Panc1 (cell line): ENCODE data around the gene TSPOAP1. TPM values are rescaled to one million over a fixed set of nuclear protein-coding genes. Genes with fewer than 3 reads are reported as not detected.

ENCODE experiments used
- ATAC-seq: fragments of 200-7000 bp; cut with Tn5 transposase; 2 replicates; pipeline ENCODE4 v1.9.1; 2020; ENCODE audit warnings: mild to moderate bottlenecking, moderate library complexity
- BruUV-seq: library from RNA; stranded (reverse); fragments of 400-500 nt; replicated peaks from 2 replicates; lab custom pipeline; 2021; lab: Mats Ljungman, UMichigan
- CTCF ChIA-PET: fragments of 300-600 bp; sonication (Branson Sonifier 250); formaldehyde crosslinking; loops from one replicate; lab custom pipeline; 2022; ENCODE audit warnings: antibody characterized with exemption; lab: Charles Lee
- POLR2A ChIA-PET: fragments of 300-600 bp; sonication (Branson Sonifier 250); formaldehyde crosslinking; loops from one replicate; lab custom pipeline; 2022; ENCODE audit warnings: antibody characterized with exemption; lab: Charles Lee
- DNase-seq: peaks from one replicate; pipeline ENCODE4 v3.0.0-alpha.2; 2010; ENCODE audit warnings: low read depth, low spot score
- H3K27ac ChIP-seq: 2 replicates; pipeline ENCODE4 v1.5.1; 2011; ENCODE audit warnings: mild to moderate bottlenecking, low read length, inconsistent platforms
- H3K27me3 ChIP-seq: fragments of 200-500 bp; sonication (Bioruptor generic); 2 replicates; pipeline ENCODE4 v1.6.0; 2014; ENCODE audit warnings: low read length, inconsistent platforms; ENCODE audit not compliant: control insufficient read depth, insufficient read depth
- H3K36me3 ChIP-seq: fragments of 200-500 bp; sonication (Bioruptor generic); 2 replicates; pipeline ENCODE4 v1.5.1; 2014; ENCODE audit warnings: inconsistent platforms, mild to moderate bottlenecking, low read length, moderate library complexity; ENCODE audit not compliant: control insufficient read depth, insufficient read depth
- H3K4me1 ChIP-seq: 2 replicates; pipeline ENCODE4 v1.5.1; 2011; ENCODE audit warnings: inconsistent platforms, mild to moderate bottlenecking, low read length, moderate library complexity; ENCODE audit not compliant: control insufficient read depth, insufficient read depth
- H3K4me3 ChIP-seq, 2 experiments: 2 replicates each; pipeline ENCODE4 v1.5.1; 2011 to 2012; ENCODE audit warnings: low read depth in 2 of 2, low read length in 2 of 2, mild to moderate bottlenecking in 2 of 2, inconsistent platforms in 1 of 2, moderate library complexity in 1 of 2
- H3K9me3 ChIP-seq: fragments of 200-500 bp; sonication (Bioruptor generic); 2 replicates; pipeline ENCODE4 v1.5.1; 2014; ENCODE audit warnings: low read depth, mild to moderate bottlenecking, inconsistent platforms, low read length, moderate library complexity; ENCODE audit not compliant: control insufficient read depth, insufficient read depth
- POLR2AphosphoS5 ChIP-seq: IDR thresholded peaks from 2 replicates; pipeline ENCODE4 v1.6.1; 2012; ENCODE audit warnings: mild to moderate bottlenecking, low read depth, low read length, moderate library complexity
- REST ChIP-seq, 2 experiments: IDR thresholded peaks; 2 replicates each; pipeline ENCODE4 v1.6.1; 2011 to 2012; ENCODE audit warnings: low read depth in 2 of 2, control low read depth in 1 of 2, low read length in 1 of 2, mild to moderate bottlenecking in 1 of 2, moderate library complexity in 1 of 2; ENCODE audit not compliant: insufficient read depth in 1 of 2
- SIN3A ChIP-seq: IDR thresholded peaks from 2 replicates; pipeline ENCODE4 v1.6.1; 2012; ENCODE audit warnings: low read depth, mild to moderate bottlenecking, low read length, moderate library complexity, borderline replicate concordance; ENCODE audit not compliant: insufficient read depth
- TCF7L2 ChIP-seq: IDR thresholded peaks from 2 replicates; pipeline ENCODE4 v1.6.1; 2011; ENCODE audit warnings: mild to moderate bottlenecking, low read depth, low read length, inconsistent platforms
- in situ Hi-C: cut with HindIII; loops from 2 replicates; pipeline ENCODE4 v1.10.0; 2016; ENCODE audit warnings: low sequenced_read_pairs, low pct_unique_long_range_greater_than_20kb
- intact Hi-C: fragments of 100-400 bp; cut with micrococcal nuclease; formaldehyde crosslinking; loops from one replicate; pipeline ENCODE4 v1.10.0; 2022; ENCODE audit not compliant: unreplicated experiment
- total RNA-seq: library from RNA; stranded (reverse); gene quantifications from one replicate; pipeline ENCODE4 v1.2.1, GENCODE V29; 2021; ENCODE audit not compliant: unreplicated experiment
- TF ChIP-seq, protein P1 (sequence below): fragments of 450-650 bp; IDR thresholded peaks from 2 replicates; pipeline ENCODE4 v1.5.1; 2017; ENCODE audit warnings: mild to moderate bottlenecking

Gene TSPOAP1
- total RNA-seq, 1 experiment from 2014 or later = 0.05 TPM

- intact Hi-C loops (no loop called here), in situ Hi-C loops (no loop called here)
- Histone ChIP-seq H3K4me1 (no peaks in the 10 kb centered on the region), H3K27me3 (peaks cover 27% of the 10 kb centered on the region), H3K4me3 (no peak overlapping the region), H3K27ac (no peak overlapping the region), H3K36me3 (no peaks in the 10 kb centered on the region), H3K9me3 (no peaks in the 10 kb centered on the region)
- no peak for DNase-seq
- ChIA-PET CTCF (interaction anchor here (0.6 kb wide), 1 partner anchor 144 kb away, joined by 3 read pairs; no protein-coding TSS in a partner anchor), POLR2A (no interaction called here)
- ATAC-seq = no peak
- no TSS peak for BruUV-seq
- TF ChIP-seq TCF7L2 = no peak
- no peak for TF ChIP-seq REST (IDR thresholded peaks at IDR 0.05; ENCODE audit: insufficient read depth in 1 of 2, low read depth in 2 of 2, low read length in 1 of 2)
- TF ChIP-seq, protein P1, sequence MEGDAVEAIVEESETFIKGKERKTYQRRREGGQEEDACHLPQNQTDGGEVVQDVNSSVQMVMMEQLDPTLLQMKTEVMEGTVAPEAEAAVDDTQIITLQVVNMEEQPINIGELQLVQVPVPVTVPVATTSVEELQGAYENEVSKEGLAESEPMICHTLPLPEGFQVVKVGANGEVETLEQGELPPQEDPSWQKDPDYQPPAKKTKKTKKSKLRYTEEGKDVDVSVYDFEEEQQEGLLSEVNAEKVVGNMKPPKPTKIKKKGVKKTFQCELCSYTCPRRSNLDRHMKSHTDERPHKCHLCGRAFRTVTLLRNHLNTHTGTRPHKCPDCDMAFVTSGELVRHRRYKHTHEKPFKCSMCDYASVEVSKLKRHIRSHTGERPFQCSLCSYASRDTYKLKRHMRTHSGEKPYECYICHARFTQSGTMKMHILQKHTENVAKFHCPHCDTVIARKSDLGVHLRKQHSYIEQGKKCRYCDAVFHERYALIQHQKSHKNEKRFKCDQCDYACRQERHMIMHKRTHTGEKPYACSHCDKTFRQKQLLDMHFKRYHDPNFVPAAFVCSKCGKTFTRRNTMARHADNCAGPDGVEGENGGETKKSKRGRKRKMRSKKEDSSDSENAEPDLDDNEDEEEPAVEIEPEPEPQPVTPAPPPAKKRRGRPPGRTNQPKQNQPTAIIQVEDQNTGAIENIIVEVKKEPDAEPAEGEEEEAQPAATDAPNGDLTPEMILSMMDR = no peak
- TF ChIP-seq POLR2AphosphoS5 = no peak
- TF ChIP-seq SIN3A = no peak
Observed at GRCh38 chr17:58265271-58265670, 63.3 kb downstream of the TSPOAP1 start.

DNA sequence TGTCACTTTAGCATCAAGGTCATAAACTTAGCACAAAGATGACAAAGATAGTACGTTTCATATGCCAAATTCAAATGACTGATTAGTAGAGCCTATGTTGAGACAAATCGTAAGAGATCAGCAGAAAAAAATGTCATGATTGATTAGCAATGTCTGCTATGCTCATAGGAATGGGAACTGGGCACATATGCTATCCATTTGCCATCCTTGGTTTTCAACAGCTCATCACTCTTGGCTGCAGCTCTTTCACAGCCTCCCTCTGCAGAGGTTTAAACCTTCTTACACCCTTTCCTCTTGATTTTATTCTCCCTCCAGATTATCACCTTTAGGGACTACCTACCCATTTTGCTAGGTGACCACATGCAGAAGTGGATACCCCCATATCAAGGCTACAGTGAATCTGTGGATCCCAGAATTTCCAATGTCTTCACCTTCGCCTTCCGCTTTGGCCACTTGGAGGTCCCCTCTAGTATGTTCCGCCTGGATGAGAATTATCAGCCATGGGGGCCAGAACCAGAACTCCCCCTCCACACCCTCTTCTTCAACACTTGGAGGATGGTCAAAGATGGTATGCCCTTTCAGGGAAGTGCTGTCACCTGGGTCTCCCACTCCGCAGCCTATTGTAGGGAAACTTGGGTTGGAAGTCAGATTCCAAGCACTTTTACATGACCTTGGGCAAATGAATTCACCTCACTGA, 64.0 kb downstream of the TSPOAP1 start:
- DNase-seq (no peak), ATAC-seq (no peak)
- no TSS peak for BruUV-seq
- Histone ChIP-seq H3K36me3 (no peaks in the 10 kb centered on the region), H3K9me3 (no peaks in the 10 kb centered on the region), H3K4me1 (no peaks in the 10 kb centered on the region), H3K4me3 (no peak overlapping the region), H3K27me3 (peaks cover 30% of the 10 kb centered on the region), H3K27ac (no peak overlapping the region)
- CTCF ChIA-PET = no interaction called here
- in situ Hi-C loops (no loop called here), intact Hi-C loops (no loop called here)
- TF ChIP-seq SIN3A (no peak), TCF7L2 (no peak), POLR2AphosphoS5 (no peak), REST (IDR thresholded peaks at IDR 0.05; ENCODE audit: insufficient read depth in 1 of 2, low read depth in 2 of 2, low read length in 1 of 2) (no peak)
- TF ChIP-seq, protein P1 = no peak
- POLR2A ChIA-PET = no interaction called here
